GM18858 (cell line): Measurements from ENCODE around the gene TARBP1.

Experiments used
- ATAC-seq: cut with Tn5 transposase; IDR thresholded peaks from one replicate; pipeline ENCODE4 v1.9.1; 2021; ENCODE audit not compliant: unreplicated experiment

Gene TARBP1

DNA sequence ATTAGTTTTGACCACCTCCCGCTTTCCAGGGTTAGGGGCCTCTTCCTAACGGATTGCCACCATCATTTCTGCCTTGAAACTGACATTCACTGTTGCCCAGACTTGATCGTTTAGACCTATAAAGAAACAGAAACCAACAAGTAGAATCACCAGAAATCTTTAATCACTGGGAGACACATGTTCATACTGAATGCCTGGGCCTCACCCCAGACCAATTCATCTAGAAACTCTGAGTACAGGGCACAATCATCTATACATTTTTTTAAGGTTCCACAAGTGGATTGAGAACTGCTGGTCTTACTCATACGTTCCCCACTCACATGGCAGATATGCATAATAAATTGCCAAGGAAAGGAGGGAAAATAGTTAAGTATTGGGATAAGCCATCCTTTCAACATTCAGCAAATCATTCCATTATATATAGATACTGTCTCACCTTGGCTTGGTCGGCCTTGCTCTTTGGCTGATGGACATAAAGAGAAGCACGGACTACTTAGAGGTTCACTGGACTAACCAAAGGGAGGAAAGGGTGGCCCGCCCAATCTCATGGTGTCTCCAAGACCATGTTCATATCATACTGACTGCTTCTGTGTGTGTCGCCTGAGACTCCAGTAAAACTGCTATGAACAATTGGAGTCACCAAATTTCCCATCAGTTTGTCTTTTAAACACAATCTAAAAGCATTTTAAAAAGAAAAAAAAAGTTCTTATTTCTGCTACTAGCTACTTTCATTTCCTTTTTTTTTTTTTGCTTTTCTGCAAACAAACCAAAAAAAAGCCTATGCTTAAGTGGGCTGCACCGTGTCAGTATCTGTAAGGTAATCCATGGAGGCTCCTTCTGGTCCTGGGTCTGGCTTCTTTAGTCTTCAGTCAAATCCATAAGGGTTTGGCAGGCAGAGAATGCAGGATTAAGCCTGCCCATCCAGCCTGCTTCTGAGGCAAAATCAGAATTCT, 9.4 kb upstream of the TARBP1 start:
- no peak for ATAC-seq

DNA sequence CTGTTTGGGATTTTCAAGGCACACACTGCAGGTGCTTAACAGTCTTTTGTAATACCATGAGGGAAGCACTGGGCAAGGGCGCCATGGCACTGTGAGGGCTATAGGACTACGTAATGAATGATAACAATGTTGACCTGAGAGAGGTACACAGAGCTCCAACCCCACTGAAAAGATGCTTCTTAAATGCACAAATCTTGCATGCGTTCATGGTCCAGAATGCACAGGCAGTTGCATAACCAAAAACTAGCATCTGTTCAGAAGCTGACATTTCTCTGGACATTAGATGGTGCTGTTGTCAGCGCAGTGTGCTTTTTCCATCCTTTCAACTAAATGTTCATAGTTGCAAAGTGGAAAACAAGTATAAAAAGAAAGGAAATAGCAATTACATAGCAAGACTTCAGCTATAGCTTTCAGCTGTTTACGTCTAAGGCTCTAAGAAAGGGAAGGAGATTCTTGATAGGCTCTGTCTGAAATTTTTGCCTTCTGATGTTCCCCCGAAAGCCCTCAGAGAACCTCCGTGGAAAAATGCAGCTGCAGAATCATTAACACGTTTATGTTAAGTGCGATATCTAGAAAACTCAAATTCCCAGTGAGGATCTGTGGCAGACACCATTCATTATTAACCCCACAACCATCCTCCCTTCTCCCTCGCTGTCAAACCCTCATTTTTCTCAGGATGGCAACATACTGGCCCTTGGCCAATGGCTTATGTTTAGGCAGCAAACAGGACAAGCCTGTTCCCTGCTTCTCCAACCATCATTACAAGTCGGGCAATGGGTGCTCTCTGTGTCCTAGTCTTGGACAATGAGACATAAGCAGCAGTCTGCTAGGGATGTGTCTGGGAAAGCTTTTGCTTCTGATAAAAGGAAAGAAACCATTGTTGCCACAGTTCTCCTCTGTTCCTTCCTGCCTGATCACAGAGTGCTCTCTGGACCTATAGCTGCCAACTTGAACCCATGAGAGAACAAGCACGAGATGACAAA, 8.2 kb upstream of the TARBP1 start:
- no peak for ATAC-seq

DNA sequence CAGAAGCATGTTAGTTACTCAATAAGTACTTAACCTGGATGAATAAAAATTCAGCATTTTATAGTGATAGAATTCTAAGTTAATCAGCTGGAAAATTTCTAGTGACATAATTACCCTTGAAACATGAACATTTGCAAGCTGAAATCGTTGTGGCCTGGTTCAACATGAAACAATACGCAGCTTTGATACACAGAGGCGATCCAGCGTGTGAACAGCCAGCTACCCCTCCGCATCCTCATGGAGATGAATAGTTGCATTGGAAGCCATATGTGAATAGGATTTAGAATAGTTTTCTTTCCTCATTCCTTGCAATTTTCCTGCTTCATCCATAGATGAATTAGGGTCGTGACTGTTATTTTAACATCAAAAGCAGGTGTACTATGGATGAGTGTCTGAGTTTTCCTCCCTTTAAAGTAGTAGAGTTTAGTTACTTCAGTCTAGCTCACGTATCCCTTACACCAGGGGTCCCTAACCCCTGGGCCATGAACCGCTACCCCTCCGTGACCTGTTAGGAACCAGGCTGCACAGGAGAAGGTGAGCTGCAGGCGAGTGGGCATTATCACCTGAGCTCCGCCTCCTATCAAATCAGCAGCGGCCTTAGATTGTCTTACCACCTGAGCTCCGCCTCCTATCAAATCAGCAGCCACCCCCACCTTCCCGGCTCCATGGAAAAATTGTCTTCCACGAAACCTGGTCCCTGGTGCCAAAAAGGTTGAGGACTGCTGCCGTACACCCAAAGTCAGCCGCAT, 6.2 kb upstream of the TARBP1 start:
- no peak for ATAC-seq

DNA sequence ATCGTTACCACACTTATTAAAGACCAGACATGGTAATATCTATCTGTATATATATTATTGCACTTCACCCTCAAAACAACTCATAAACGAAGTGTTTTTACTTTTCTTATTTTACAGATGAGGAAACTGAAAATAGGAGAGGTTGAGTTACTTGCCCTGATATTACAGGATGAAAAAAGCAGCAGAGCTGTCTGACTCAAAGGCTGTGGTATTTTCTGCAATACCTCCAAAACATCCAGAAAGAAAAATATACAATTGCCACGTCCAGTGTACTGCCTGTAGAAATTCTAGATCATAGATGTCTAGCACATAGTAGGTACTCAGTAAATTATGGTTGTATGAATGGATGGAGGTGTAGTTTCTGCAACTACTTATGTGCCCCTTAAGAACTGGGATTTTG, 5.2 kb upstream of the TARBP1 start:
- ATAC-seq: no peak

DNA sequence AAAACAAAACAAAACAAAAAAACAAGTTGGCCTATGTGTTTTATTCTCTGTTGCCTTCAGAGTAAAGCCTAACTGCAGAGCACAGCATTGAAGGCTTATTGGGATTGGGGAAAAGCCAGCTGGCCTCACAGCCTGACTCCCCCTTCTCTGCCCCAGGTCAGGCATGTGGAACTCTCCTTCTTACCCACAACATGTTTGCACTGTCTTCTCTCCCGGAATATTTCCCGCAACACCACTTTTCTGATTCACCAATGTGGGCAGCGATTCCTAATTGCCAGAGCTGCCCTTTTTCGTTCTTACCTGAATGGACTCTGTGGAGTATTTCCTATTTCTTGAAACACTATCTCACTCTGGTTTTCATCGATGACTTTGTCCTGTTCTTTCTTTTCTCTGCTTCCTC, 2.8 kb upstream of the TARBP1 start:
- ATAC-seq: no peak

DNA sequence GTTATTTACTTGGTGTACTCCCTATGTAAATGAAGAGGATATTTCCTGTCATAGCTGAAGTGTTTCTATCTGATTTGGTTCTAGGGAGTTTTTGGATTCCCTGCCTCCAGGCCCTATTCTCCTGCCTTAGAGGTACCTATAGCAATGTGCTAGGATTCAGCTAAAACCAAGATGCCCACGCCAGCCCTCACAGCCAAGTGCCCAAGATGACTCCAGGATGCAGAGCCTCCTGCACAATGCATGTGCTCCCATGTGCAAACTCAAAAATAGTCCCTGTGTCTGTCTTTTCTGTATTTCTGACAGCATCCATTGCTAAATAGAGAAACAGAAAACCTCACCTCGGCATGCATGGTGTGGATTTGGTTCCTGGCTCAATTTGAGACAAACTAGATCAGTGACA, 887 bp upstream of the TARBP1 start:
- no peak for ATAC-seq

DNA sequence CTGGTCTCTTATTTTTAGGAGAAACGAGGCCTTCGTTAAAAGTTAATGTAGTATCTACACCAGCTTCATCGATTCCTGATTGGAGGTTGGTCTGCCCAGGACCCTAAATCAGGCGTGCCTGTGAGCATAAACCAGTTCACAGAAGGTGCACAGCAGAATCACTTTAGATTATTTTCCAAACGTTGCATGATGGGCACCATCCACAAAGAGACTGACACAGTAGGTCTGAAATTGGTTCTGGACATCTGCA, 256 bp upstream of the TARBP1 start:
- no peak for ATAC-seq

DNA sequence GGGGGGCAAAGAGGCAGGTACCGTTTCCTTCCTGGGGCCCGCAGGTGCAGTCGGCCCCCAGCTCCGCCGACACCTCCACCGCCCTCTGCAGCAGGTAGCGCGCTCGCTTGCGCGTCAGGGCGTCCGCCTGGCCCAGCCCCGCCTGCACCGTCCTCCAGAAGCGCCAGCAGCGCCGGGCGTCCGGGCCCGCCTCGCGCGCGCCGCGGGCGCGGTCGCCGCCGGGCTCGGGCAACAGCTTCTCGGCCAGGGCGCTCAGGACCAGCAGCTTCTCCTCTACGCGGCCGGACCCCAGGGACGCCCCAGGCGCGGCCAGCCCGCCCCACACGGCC, 863 bp downstream of the TARBP1 start:
- ATAC-seq: peak; percentile 26

DNA sequence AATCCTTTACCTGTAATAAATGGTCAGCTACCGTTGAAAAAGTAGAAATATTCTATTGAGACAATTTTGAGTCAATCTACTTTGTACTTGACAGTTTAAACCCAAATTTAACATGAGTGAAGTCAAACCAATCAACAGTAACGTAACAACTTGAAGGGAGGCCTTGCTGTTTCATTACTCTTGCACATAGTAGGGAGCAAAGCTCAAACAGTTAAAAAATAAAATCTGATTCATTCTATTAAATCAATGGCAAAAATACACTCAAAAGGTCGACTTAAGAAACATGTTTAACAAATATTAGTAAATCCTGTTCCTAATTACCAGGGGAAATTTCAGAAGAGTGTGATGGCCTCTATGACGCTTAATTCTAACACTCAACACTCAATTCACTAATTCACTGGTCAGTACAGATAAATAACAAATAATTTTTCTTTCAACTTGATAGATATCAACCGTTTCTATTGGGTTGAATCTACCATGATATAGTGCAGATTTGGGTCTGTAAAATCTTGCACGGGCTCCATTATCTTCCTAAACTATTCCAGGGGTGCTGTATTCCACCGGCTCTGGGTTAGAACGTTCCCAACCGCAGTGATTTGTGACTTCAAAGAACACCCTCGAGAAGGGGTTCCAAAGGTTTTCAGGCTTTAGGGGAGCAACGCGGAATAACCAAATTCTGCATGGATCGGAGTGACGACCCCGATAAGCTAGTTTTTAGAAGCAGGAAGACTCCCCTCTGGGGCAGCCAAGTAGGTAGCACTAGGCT, 1.4 kb downstream of the TARBP1 start:
- ATAC-seq: no peak

DNA sequence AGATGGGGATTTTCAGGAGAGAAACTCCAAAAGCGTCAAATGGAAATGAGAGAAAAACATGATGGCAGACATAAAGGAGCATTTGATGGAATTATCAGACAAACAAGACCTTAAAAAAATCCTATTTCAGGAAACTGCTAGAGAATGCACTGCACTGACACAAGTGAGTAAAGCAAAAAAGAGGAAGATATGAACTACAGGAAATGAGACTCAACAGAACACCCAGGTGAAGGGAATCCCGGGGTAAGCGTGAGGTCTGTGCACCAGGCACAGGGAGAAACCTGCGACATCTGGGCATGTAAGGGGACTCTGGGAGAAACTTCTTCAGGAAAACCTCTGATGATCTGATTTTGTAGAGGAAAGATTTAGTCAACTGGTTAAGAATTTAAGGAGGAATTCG, 2.8 kb downstream of the TARBP1 start:
- ATAC-seq: no peak

DNA sequence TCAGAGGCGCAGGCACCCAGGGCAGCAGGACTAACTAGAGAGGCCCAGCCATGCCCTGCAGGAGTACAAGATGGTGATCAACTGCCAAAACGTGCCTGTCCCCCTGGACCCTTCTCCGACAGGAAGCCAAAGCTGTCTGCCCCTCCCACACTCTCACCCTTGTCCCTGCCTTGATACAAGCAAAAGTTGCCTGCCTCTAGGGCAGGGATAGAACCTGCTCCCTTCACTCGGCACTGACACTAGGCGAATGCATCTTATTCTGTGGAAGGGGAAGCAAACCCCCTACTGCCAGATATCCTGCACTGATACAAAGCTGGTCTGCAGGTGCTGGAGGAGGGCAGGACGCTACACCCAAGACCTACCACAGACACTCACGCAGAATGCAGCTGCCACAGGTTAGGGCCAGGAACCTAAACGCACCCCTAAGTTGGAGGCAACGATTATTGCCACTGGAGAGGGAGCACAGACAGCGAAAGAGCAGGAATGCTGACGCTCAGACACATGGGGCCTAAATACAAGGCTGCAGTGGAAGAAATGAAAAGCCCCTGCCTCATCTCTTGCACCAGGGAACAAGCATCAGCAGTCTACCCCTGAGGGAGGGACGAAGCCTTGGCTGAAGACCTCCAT, 3.7 kb downstream of the TARBP1 start:
- no peak for ATAC-seq

DNA sequence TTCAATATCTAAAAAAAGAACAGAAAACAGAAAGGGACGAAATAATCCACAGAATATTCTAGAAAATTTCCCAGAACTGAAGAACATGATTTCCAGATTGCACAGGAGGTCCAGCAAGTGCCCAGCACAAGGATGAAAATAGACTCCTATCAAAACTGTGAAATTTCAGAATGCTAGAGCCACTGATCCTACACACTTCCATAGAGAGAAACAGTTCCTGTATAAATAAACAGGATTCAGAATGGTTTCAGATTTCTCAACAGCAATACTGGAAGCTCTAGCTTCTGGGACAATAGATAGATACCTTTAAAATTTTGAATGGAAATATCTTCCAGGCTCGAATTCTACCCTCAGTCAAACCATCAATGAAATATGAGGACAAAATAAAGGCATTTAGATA, 4.6 kb downstream of the TARBP1 start:
- no peak for ATAC-seq

DNA sequence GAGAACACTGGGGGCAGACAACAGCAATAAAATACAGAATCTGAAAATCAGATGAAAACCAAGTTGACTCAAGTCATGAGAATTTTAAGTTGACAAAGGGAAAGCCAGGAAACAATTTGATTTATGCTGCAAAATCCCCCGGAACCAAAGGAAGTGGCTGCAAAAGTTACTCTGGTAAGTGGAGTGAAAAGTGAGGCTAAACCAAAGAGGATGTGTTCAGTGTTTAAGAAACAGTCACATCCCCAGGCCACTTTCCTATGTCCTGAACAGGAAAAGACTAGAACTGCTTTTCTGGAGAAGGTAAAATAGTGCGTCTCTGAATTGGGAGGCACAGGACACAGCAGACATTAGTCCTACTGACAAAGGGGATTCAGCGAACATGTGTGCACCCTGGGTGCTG, 5.9 kb downstream of the TARBP1 start:
- no peak for ATAC-seq

DNA sequence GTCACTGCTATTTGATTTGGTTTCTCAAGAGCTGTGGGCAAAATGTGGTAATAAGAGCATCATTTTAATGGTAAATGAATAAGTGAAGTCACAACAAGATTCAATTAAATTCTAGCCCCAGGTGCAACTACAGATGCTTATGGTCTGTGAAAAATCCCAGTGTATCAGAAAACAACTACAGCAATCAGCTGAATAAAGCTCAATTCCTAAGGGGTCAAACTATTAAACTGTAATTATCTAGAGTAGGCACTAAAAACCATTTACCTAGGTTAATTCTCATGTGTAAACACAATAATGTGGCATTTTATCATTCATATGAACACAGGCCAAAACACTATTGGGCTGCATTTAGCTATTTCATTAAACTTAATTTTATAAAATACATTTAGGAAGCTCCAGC, 9.6 kb downstream of the TARBP1 start:
- ATAC-seq: no peak

DNA sequence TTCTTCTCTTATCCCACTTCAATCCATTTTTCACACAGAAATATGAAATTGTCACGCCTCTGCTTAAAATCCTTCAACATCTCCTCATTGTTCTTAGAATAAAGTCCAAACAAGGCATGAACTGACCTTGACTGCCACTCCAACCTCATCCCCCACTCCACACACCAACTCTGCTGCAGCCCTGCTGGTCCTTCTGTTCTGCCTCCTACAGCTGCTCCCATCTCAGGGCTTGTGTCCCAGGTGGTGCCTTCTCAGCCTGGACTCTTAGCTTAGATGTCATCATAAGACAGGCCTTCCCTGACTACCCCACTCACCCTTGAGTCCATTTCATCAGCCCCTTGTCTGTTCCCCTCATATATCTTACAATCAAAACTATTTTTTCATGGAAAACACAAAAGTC, 10.4 kb downstream of the TARBP1 start:
- no peak for ATAC-seq

DNA sequence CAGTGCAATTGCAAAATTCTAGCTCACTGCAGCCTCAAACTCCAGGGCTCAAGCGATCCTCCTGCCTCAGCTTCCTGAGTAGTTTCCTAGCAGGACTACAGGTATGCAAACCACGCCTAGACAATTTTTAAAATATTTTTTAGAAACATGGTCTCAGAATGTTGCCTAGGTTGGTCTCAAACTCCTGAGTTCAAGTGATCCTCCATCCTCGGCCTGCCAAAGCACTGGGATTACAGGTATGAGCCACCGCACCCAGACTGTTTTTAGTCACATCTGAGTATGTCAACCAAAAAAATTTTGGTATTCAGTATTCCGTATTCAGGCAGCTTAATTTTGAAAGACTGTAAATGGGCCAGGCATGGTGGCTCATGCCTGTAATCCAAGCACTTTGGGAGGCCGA, 11.2 kb downstream of the TARBP1 start:
- ATAC-seq: no peak

DNA sequence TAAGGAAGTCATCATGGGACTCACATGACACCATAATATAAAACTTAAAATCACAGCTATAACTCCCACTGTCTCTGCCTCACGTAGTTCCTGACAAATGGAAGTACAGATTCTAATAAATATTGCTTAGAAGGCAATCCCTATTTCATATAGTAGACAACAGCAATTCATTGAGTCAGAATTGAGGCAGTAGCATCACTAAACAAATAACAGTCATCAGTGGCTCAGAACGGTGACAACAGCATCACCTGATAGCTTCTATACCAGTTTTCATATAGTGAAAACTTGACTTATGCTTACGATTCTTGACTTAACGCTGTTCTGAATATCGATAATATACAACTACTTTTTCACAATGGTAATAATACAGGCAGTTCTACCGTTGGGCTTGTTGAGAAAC, 12.0 kb downstream of the TARBP1 start:
- ATAC-seq: no peak

DNA sequence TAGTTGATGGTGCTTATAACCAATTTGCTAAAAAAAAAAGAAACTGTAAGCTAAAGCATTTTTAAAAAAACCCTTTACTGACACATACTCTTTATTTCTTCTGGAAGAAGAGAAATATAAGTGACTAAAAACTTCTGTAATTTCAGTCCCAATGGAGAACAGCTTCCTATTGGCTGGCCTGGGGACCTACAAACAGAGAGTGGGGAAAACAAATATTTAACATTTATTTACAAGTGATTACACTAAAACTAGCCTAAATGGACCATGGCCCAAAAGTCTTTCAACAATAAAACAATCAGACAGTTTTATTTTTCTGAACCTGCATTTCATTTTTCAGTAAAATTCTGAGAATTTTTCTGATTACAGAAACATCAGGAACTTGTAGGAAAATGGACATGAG, 15.2 kb downstream of the TARBP1 start:
- no peak for ATAC-seq

DNA sequence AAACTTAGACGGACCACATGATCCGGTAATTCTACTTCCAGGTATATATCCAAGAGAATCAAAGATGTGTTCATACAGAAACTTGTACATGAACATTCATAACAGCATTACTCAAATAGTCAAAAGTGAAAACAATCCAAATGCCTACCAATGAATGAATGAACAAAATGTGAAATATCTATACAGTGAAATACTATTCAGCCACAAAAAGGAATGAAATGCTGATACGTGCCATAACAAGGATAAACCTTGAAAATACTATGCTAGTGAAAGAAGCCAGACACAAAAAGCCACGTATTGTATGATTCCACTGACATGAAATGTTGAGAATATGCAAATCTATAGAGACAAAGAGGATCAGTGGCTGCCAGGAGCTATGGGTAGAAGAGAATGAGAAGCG, 18.3 kb downstream of the TARBP1 start:
- no peak for ATAC-seq

DNA sequence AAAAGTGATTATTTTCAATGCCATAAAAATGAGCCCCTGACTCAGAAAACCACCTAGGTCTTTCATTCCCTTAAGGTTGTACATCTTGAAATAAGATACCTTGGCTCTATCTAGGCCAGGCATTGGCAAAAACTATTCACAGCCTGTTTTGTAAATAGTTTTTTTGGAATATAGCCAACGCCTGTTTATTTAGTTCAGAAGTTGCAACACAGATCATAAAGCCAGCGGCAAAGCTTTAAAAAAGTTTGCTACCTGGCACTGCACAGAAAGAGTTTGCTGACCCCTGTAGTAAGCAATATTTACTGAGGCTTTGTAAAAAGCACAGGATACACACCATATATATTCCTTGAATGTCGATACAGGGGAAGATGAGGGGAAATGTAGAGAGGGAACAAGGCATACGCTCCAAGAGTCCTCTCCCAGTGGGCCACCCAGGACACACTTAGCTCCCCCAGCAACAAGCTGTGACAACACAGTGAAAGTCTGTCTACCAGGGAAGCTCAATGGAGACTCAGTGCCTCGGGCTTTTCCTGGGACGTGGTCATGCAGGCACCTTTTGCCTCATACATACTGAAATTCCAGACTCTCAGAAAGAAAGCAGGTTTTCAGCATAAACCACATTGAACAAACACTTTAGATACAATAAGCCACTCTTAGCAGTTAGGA, 20.5 kb downstream of the TARBP1 start:
- no peak for ATAC-seq
